Hepatocyte (in vitro differentiated cells): Measurements from ENCODE around the gene GCGR.

Experiments
- EZH2phosphoT487 ChIP-seq: fragments of 200-600 bp; sonication (generic); IDR thresholded peaks from one replicate; pipeline ENCODE4 v1.6.1; 2018; ENCODE audit warnings: antibody characterized with exemption, mild to moderate bottlenecking, low read depth, moderate library complexity; ENCODE audit not compliant: unreplicated experiment, severe bottlenecking
- TF ChIP-seq, protein P1 (sequence below): fragments of 200-600 bp; sonication (generic); IDR thresholded peaks from 2 replicates; pipeline ENCODE4 v1.5.1; 2016; ENCODE audit warnings: antibody characterized with exemption, mild to moderate bottlenecking; ENCODE audit not compliant: poor library complexity

DNA sequence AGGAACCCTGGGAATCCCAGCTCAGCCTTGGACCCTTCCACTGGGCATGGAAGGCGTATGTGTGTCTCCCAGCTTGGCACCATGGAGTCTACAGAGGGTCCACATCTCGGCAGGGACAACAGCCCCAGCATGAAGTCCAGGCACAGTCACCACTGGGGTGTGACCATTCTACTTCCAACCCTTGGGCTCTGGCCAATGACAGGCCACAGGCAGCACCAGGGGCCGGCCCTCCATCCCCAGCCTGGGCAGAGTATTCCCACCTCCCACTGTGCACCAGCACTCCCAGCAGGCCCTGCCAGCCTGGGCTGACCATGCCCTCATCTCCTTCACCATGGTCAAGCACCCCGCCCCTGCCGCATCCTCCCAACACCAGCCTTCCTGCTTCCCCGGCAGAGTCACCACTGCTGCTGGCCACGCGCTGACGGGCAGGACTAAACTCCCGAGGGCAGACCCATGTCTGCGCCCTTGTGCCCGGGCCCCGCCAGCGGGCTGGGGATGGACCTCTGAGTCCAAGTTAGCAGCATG, 40.4 kb downstream of the GCGR start:
- TF ChIP-seq EZH2phosphoT487: no peak
- TF ChIP-seq, protein P1, sequence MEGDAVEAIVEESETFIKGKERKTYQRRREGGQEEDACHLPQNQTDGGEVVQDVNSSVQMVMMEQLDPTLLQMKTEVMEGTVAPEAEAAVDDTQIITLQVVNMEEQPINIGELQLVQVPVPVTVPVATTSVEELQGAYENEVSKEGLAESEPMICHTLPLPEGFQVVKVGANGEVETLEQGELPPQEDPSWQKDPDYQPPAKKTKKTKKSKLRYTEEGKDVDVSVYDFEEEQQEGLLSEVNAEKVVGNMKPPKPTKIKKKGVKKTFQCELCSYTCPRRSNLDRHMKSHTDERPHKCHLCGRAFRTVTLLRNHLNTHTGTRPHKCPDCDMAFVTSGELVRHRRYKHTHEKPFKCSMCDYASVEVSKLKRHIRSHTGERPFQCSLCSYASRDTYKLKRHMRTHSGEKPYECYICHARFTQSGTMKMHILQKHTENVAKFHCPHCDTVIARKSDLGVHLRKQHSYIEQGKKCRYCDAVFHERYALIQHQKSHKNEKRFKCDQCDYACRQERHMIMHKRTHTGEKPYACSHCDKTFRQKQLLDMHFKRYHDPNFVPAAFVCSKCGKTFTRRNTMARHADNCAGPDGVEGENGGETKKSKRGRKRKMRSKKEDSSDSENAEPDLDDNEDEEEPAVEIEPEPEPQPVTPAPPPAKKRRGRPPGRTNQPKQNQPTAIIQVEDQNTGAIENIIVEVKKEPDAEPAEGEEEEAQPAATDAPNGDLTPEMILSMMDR: no peak
